ENCODE data around the gene HORMAD2.

DNA sequence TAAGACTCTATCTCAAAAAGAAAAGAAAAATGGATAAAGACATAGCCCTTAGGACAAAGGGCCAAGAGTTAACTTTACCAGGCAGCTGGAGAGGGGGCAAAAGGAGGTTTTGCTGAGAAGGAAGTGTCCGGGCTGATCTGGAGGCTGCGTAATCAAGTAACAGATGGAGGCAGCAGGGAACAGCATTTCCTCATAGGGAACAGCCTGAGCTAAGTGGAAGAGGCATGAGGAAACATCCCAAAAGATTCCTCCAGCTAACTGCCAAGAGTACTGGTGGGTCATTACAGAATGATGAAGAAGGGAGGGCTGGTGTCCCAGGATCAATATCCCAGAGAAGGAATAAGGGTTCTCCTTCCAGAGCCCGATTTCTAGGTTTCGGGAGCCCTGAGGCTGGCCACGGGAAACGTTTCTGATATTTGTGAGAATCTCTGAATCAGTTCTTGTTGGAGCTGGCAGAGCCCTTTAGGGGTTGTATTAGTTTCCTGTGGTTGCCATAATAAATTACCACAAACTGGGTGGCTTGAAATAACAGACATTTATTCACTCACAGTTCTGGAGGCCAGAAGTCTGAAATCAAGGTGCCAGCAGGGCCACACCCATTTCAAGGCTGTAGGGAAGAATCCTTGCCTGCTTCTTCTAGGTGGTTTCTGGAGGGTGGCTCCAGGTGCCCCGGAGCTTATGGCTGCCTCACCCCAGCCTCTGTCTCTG, 145.1 kb downstream of the HORMAD2 start:
- TF ChIP-seq CTCF (IDR thresholded peaks at IDR 0.05): no peak
- no peak for TF ChIP-seq POLR2AphosphoS5 (IDR thresholded peaks at IDR 0.05)
